NCI-H345 treated with DMSO at 0.1 percent for 48 hours (cell line): Measurements from ENCODE around the gene GET4.
"Not testable (repeated sequence)": the region's sequence is repeated elsewhere in the genome, so short reads cannot be mapped to it uniquely, and the experiment has no call there.

ENCODE experiments used
- DNase-seq: peaks from one replicate; lab custom pipeline; 2025; ENCODE audit not compliant: unreplicated experiment; lab: John Stamatoyannopoulos, UW

Gene GET4

DNA sequence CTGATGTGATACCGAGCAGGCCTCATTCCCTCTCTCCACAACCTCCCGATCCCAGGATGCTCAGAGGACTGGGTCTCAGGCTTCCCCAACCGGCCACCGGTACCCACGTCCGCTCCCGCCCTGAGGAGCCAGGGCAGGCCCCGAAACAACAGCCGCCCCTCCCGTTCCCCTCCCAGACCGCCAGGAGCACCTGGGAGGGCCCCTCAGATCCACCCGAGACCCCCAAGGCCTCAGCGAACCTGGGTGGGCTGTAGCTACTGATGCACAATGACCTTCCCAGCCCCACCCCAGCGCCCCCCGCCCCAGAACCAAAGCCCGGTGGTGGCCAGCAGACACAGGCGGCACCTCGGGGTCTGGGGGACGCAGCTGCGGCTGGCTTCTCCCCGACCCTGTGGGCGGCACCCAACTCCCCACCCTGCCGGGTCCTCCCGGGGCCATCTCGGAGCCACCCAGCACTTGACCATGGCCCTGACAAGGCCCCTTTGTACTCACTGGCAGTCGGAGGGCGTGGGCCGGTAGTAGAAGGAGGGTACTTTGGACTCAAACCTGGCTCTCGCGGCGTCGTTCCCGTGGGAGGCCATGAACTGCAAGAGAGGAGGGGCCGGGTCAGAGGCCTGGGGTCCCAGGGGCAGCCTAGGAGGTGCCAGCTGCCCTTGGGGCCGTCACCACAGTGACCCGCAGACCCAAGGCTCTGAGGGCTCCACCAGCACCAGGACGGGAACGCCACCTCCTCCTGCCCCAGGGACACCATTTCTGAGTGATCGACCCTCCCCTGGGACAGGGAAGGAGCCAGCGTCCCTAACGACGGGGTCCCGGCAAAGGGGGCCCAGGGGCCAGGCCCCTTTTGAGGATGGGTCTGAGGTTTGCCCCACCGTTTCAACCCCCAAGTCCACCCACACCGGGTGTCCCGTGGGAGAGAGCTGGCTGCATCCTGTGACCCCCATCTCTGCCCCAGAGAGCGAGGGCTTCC, 50.0 kb downstream of the GET4 start:
- no peak for DNase-seq

DNA sequence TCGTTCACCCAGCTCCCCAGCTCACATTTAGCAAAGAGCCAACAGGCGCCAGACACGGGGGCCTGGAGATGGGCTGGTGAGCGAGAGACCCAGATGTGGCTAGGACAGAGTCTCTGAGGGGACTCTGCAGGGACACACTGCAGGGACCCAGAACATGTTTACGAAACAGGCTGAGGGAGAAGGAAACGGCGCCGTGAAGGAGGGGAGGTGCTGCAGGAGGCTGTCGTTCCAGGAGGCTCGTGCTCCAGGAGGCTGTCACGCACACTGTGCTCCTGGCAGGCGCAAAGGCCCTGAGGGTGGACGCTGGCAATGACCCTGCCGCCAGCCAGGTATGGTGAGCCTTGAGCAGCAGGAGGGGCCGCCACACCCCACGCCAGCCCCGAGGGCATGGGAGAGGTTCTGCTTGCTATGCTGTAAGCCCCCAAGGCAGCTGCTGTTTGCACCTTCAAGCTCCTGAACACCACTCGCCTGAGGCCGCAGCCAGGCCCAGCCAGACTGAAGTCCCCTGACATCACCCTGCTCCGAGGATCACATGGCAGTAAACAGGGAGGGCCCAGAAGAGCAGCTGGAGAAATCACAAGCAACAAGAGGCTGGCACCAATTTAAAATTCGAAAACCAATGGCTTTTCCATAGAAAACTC, 50.8 kb downstream of the GET4 start:
- DNase-seq: no peak

DNA sequence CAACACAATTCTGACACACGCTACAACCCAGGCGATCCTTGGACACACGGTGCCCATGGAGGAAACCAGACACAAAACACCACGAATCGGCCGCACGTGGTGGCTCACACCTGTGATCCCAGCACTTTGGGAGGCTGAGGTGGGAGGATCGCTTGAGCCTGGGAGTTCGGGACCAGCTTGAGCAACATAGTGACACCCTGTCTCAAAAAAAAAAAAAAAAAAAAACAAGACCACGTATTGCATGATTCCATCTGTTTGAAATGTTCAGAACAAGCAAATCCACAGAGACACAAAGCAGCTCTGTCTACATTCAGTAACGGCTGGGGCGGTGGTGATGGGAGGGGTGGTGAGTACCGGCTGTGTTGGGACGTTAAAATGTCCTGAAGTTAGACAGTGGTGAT, 53.0 kb downstream of the GET4 start:
- DNase-seq: no peak

DNA sequence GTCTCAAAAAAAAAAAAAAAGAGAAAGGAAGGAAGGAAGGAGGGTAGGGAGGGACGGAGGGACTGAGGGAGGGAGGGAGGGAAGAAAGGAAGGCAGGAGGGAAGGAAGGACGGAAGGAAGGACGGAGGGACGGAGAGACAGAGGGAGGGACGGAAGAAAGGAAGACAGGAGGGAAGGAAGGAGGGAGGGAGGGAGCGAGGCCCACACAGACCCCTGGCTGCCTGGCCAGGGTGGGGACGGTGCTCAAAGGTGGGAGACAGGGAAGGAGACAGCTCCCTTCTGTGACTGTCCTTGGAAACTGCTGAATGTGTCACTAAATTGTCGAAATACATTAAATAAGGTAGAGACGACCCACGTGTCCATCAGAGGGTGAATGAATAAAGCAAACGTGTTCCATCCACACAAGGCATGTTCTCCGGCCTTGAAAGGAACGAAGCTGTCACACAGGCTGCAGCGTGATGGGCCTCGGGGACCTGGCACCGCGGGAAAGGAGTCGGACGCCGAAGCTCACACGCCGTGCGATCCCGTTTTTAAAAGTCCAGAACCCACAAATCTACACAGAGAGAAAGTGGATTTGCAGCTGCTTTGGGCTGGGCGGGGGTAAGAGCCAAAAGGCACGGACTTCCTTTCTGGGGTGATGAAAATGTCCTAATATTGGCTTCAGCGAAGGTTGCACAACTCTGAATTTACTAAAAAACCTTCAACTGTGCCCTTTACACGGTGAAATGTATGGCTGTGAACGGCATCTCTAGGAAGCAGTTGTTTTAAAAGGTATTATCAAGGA, 54.8 kb downstream of the GET4 start:
- no peak for DNase-seq

- DNase-seq: no peak
These were observed 55.7 kb downstream of the GET4 start for GRCh38 chr7:931871-932650.

GRCh38 chr7:932651-932975, 56.3 kb downstream of the GET4 start:
- DNase-seq: no peak

DNA sequence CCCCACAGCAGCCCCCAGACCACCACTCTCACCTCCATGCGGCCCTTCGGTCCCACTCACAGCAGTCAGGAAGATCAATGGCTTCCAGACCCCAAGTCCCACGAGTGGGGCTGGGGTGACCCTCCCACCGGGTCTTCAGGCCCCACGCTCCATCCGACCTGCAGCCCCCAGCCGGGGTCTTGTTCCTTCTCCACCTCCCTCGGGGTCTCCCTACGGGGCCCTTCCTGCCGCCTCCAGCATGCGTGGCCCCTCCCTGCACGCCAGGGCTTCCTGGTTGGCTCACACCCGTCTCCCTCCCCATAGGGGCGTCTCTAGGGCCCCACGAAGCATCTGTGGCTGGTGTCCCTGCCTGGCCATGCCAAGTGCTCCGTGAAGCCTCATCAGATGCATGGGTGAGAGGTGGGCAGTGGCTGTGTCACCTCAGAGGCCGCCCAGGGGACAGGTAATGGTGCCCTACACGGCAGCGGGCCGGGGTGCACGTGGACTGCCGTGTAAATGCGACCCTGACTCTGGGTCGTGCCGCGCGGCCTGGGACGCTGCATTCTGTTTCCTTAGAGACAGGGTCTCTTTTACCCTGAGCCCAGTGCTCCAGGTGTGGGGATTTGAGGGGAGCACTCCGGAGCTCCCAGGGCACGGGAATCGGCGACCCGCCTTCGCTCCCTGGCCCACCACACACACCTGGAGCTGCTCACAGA, 58.3 kb downstream of the GET4 start:
- DNase-seq: no peak

GRCh38 chr7:935164-935873, 59.0 kb downstream of the GET4 start:
- DNase-seq: no peak

GRCh38 chr7:935874-936385, 59.6 kb downstream of the GET4 start:
- DNase-seq: no peak

DNA sequence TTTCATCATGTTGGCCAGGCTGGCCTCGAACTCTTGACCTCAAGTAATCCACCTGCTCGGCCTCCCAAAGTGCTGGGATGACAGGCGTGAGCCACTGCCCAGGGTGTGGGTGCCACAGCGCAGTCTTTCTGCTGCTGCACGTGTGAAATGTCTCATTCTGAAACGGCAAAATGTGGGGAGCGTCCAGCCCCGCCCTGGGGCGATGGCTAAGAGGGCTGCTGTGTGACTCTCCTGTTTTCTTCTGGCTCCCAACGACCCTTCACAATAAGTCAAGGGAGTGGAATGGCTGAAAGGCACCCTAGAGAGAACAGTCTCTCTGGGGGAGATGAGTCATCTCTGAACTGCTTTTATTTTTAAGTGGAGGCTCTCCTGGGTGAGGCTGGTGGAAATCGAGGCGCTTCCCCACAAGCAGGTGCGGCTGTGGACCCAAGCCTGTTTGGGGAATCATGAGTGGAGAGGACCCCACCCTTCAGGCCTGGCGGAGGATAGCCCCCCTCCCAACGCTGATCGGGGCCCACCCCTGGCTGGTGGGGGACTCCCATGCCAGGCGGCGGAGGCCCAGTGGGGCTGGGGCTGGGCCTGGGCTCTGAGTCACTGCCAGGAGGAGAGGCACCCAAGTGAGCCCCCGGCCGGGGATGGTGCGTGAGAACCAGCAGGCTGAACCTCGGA, 60.2 kb downstream of the GET4 start:
- DNase-seq: no peak

- no peak for DNase-seq
These were observed 61.6 kb downstream of the GET4 start for GRCh38 chr7:937856-938484.

DNA sequence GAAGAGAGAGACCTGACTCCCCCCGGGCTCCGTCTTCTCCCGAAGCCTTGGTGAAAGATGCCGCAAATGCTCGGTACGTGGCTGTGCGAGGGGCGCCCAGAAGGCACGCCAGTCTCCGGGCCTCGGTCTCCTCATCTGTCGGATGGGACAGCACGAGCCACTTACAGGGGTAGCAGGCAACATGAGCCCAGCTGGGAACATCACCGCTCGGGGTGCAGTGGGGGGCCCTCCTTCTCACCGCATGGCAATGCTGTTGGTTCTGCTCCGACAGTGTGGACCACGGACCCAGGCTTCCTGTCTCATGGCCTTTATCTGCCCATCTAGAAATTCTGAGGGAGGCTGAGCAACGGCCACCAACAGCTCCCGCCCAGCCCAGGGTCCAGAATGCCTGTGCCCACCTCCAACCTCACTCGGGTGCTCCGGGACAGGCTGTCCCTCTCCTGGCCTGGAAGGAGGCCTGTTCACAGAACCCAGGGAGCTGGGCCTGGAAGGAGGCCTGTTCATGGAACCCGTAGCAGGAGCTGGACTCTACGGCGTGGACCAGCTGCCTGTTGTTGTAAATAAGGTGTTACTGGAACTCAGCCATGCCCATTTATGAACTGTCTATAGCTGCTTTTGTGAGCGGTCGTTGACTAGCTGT, 62.3 kb downstream of the GET4 start:
- no peak for DNase-seq

GRCh38 chr7:939843-940242, 63.5 kb downstream of the GET4 start:
- no peak for DNase-seq

- no peak for DNase-seq
These were observed 64.5 kb downstream of the GET4 start for GRCh38 chr7:940599-941408.

DNA sequence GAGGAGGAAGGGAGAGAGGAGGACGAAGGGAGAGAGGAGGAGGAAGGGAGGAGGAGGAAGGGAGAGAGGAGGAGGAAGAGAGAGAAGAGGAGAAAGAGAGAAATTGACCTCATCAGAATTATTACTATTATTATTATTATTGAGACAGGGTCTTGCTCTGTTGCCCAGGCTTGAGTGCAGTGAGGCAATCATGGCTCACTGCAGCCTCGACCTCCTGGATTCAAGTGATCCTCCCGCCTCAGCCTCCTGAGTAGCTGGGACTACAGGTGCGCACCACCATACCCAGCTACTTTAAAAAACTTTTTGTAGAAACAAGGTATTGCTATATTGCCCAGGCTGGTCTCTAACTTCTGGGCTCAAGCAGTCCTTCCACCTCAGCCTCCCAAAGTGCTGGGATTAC, 67.4 kb downstream of the GET4 start:
- DNase-seq: not testable (repeated sequence)

- no peak for DNase-seq
These were observed 68.4 kb downstream of the GET4 start for GRCh38 chr7:944744-945143.

GRCh38 chr7:945147-945555, 68.8 kb downstream of the GET4 start:
- DNase-seq: no peak
